SIG-M5 treated with dmso at 0.1 percent for 504 hours (cell line): ENCODE measurements around the gene ACAP1.

ENCODE experiments used
- DNase-seq: peaks from one replicate; lab custom pipeline; 2025; ENCODE audit not compliant: unreplicated experiment; lab: John Stamatoyannopoulos, UW

ACAP1 gene

DNA sequence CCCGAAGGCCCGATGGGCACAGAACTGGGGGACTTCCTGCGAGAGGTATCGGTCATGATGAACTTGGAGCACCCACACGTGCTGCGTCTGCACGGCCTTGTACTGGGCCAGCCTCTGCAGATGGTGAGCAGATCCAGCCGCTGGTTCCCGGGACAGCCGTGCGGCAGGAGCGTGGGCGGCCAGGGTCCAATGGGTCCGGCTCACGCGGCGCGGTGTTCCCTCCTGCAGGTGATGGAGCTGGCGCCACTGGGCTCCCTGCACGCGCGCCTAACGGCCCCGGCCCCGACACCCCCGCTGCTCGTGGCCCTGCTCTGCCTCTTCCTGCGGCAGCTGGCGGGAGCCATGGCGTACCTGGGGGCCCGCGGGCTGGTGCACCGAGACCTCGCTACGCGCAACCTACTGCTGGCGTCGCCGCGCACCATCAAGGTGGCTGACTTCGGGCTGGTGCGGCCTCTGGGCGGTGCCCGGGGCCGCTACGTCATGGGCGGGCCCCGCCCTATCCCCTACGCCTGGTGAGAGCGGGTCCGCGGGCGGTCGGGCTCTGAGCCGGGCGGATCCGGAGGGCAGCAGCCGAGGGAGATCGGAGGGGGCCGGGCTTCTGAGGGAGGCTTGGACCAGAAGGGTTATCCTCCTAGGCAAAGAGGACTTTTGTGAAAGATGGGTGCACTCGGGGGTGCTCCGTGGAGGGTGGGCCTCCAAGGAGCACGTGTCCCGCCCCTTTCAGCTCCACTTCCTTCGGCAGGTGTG, 47.6 kb downstream of the ACAP1 start:
- DNase-seq = peak; percentile 8

DNA sequence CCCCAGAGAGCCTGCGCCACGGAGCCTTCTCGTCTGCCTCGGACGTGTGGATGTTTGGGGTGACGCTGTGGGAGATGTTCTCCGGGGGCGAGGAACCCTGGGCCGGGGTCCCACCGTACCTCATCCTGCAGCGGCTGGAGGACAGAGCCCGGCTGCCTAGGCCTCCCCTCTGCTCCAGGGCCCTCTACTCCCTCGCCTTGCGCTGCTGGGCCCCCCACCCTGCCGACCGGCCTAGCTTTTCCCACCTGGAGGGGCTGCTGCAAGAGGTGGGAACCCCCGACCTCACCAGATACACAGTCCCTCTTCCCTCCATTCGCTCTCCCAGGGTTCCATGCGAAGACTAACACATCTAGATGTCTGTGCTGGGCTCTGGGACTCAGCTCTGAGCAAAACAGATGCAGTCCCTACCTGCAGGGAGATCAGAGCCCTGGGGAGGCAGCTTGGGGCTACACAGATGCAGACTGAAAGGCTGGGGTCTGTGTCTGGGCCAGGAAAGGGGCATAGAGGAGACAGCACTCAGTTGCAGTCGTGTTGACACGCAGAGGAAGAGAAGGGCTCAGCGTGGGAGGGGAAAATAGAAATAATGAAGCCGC, 48.3 kb downstream of the ACAP1 start:
- no peak for DNase-seq

DNA sequence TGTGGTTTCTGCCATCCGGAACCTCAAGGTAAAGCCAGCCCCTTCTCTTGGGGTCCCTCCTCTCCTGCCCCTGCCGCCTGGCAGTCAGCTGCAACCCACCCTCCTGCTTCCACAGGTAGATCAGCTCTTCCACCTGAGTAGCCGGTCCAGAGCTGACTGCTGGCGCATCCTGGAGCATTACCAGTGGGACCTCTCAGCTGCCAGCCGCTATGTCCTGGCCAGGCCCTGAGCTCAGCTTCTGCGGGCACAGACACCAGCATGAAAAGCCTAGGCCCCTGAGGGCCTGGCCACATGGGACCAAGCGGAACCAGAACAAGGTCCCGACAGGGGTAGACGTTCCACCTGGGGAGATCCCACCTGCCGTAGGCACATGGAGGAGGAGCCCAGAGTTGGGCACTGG, 52.5 kb downstream of the ACAP1 start:
- no peak for DNase-seq

DNA sequence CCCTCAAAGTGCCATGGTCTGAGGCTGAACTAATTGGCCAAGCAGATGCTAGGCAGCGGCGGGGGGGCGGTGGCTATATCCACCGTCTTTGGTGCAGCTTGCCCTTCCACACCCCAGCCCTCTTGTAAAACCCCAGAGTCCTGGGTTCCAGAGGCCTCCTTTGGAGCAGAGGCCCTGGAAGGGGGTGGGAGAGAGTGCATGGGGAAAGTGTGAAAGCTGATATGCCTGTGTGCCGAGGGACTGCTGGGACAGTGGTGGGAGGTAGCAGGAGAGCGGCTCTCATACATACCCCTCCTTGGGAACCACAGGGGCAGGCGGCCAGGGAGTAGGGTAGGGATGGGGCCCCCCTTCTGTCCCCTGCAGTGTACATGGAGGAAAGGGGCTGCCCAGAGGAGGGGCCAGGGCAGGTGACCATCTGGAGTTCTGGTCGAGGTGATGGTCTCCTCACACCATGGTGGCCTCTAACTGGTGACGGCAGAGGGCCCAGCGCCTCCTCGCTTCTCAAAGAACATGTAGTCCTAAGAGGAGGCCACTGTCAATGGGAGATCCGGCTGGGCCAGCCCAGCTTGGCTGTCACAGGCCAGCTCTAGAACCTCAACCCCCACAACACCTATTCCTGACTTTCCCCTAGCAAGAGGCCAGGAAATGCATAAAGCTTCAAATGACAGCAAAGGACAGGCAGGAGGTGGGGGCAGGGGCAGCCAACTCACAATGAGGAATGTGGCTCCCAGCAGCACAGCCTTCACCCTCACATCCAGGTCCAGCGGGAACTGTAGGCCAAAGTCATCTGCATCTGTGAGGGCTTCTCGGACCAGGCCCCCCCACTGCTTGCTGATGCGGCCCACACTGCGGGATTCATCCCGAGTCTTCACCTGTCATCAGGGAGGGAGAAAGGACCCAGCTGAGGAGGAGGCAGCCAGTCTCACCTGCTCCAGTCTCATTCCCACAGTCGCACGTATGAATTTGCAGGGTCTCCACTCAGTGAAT, 53.9 kb downstream of the ACAP1 start:
- DNase-seq = no peak

DNA sequence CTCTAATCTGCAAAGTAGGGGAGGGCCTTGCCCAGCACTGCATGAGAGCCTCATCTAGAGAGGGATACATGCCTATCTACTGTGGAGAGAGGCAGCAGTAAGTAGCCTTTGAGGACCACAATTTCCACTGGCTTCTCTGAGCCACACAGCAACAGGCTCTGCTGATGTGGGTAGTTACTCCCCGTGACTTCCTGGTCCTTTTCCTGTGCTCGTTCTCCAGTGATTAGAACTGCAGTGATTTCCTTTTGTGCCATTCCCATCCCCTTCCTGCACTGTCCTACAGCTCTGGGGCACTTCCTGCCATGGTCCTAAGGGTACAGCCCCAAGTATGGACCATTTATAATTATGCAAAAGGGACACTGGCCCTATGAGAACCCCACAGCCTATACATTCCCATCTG, 55.0 kb downstream of the ACAP1 start:
- DNase-seq = no peak

DNA sequence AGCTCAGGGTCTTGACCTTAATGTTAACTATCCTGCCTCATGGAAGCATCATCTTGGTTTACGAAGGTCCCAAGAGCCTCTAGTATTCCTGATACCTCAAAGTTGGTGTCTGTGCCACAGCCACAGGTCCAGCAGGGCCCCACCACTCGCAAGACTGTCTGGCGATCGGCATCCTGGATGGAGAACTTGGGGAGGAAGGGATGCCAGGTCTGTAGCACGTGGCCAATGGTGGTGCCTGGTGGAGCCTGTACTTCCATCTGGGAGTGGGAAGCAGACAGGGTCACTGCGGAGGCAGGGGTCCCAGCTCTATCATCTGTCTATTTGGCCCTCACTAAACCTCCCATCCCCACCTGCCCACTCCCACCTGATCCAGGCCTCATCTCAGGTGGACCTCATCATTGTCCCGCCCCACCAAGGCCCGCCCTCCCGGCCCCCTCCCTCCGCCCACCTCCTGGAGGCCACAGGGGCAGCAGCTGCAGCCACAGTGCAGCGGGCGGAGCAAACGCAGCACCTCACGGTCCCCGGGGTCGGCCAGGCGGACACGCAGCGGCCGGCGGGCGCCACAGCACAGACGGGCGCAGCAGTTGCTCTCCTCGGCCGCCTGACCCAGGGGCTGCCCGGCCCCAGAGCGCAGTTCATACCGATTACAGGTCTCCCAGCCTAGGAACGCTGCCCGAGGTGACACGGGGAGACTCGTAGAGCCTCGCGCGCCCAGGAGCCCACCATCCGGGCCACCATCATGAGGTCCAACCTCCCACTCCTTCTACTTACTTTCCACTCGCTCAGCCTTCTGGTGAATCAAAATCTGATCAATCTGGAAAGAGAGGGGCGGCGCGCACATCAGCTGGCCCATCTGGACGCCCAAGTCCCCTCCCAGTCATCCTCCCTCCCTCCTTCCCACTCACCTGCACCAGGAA, 56.6 kb downstream of the ACAP1 start:
- no peak for DNase-seq

DNA sequence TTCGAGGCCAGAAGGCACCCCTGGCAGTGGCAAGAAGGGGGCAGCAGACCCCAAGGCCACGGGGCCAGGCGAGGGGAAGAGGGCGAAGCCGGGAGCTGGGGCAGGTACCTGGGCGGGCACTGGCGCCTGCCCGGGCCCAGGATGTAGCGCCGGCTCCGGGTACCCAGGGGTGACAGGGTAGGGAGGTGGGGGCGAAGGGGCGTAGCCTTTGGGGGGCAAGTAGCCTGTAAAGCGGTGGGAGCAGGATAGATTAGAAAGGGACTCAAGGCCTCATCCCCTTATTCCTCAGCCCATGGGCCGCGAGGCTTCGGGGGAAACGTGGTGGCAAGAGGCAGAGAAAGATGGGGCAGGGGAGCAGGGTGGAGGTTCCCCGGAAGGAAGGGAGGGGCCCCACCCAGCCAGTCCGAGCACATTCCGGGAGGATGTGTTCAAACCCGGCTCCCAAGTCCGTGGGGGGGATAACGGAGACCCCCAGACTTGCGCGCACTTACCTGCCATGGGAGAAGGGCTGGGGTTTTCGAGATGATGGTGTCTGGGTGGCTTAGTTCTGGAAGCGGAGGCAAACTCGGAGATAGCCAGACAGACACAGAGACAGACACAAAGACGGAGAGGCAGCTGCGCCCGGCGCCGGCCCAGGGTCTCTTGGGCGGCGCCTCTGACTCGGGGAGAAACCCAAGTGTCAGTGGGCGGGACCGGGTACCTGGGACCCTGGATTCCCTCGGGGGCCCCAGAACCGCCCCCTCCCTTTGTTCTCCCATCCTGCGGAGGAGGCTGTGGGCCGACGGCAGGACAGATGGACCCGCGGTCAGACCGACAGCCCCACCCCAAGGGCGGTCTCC, 57.5 kb downstream of the ACAP1 start:
- DNase-seq = no peak

DNA sequence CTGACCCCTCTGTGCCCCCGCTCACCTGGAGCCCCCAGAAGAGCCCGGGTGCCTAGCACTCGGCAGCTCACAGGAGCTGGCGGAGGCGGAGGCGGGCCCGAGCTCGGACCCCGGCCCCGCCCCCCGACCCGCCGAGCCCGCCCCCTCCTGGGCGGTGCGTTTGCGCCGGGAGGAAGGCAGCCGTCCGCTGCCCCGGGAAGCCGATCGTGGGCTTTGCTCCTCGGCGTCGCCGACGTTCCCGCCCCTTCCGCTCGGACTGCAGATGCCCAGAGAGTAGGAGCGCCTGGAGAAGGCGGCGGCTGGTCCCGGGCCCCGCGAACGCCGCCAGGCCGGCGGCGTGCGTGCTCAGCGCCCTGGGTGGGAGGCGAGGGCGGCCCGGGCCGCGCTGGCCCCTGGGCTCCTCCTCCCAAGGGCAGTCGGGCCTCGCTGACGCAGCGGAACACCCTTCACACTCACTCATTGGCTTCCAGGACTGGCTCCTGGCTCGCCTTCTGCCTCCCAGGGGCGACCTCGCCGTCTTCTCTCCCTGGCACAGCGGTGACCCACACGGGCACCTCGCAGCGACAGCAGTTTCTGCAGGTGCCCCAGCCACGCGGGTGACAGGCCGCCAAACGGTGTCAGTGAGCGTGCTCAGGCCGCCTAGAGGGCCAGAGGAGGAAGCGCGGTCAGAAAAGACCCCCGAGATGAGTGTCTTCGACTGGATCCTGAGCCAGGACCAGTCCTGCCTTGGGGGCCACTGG, 58.3 kb downstream of the ACAP1 start, which contains the start of gene PLSCR3:
TSS of gene PLSCR3 (minus strand) at position 74 of the 740 bp plus-strand sequence. CDS start 415 bp downstream, outside the sequence.
- peak; percentile 73 for DNase-seq

DNA sequence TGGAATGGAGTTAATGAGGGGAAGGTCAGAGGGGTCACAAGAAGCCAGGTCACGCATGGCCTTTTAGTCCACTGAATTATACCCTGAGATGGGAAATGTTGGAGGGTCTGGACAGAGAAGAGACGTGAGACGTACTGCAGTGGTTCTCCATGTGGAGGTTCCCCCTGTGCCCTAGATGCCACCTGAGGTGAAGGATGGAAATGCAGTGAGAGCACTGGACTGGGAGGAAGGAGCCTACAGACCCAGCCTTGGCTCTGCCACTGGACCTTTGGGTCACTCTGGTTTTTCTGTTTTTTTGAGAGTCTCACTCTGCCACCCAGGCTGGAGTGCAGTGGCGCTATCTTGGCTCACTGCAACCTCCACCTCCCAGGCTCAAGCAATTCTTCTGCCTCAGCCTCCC, 59.8 kb downstream of the ACAP1 start:
- DNase-seq = no peak

DNA sequence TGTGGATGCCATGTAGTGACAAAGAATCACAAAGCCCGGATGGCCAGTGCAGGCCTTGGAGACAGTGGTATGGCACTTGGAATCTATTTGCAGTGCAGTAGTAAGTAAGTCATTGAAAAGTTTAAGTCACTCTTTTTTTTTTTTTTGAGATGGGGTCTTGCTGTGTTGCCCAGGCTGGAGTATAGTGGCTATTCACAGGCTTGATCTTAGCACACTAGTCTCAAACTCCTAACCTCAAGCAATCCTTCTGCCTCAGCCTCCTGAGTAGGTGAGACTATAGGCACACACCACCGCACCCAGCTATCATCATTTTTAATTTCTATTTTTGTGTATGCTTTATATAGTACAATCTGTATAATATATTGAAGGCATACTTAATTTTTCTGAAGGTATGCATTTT, 62.3 kb downstream of the ACAP1 start:
- no peak for DNase-seq
